GM12878 (cell line): ENCODE results near the gene TEX10. TPM values are rescaled to one million over a fixed set of nuclear protein-coding genes. Genes with fewer than 3 reads are reported as not detected.

Source experiments
- CEBPZ ChIP-seq: fragments of 150-350 bp; IDR thresholded peaks from 2 replicates; pipeline ENCODE4 v1.6.1; 2016; ENCODE audit warnings: low read depth, low read length
- EP300 ChIP-seq, 2 experiments: fragments of 150-350 bp in 1 of 2; IDR thresholded peaks; 2 replicates each; pipeline ENCODE4 v1.6.1; 2011 to 2012; ENCODE audit warnings: low read depth in 2 of 2, low read length in 2 of 2, borderline replicate concordance in 1 of 2, improper control_type of control experiment in 1 of 2, inconsistent platforms in 1 of 2; ENCODE audit not compliant: control insufficient read depth in 1 of 2
- ETV6 ChIP-seq, 2 experiments: fragments of 450-650 bp in 1 of 2; IDR thresholded peaks in 1 of 2; conservative IDR thresholded peaks in 1 of 2; 2 replicates each; pipeline ENCODE4 v1.6.1; 2014; ENCODE audit warnings: antibody characterized with exemption in 1 of 2, borderline replicate concordance in 1 of 2, low read depth in 1 of 2, mild to moderate bottlenecking in 1 of 2, moderate library complexity in 1 of 2
- HCFC1 ChIP-seq: fragments of 150-350 bp; IDR thresholded peaks from 2 replicates; pipeline ENCODE4 v1.6.1; 2014; ENCODE audit warnings: low read length
- KAT2A ChIP-seq: conservative IDR thresholded peaks from 2 replicates; pipeline ENCODE4 v1.6.1; 2011; ENCODE audit warnings: low read depth, low read length; ENCODE audit not compliant: control insufficient read depth
- MEF2A ChIP-seq: IDR thresholded peaks from 2 replicates; pipeline ENCODE4 v1.6.1; 2011; ENCODE audit warnings: low read depth, mild to moderate bottlenecking, low read length, moderate library complexity; ENCODE audit not compliant: insufficient read depth
- PML ChIP-seq: IDR thresholded peaks from 2 replicates; pipeline ENCODE4 v1.6.1; 2012; ENCODE audit warnings: low read length, inconsistent platforms
- SIN3A ChIP-seq: IDR thresholded peaks from 2 replicates; pipeline ENCODE4 v1.6.1; 2012; ENCODE audit warnings: low read depth, low read length, improper control_type of control experiment
- SIX5 ChIP-seq: IDR thresholded peaks from 2 replicates; pipeline ENCODE4 v1.6.1; 2011; ENCODE audit warnings: mild to moderate bottlenecking, low read depth, low read length, moderate library complexity; ENCODE audit not compliant: severe bottlenecking
- TCF7 ChIP-seq: IDR thresholded peaks from 2 replicates; pipeline ENCODE4 v1.6.1; 2014; ENCODE audit warnings: antibody characterized with exemption, borderline replicate concordance
- USF2 ChIP-seq: IDR thresholded peaks from 2 replicates; pipeline ENCODE4 v1.6.1; 2011; ENCODE audit warnings: low read depth, low read length, improper control_type of control experiment, borderline replicate concordance
- ZBTB33 ChIP-seq: fragments of 450-650 bp; IDR thresholded peaks from 2 replicates; pipeline ENCODE4 v1.6.1; 2017; ENCODE audit warnings: mild to moderate bottlenecking
- ZNF274 ChIP-seq: IDR thresholded peaks from one replicate; pipeline ENCODE4 v1.8.0; 2011; ENCODE audit not compliant: insufficient read length, insufficient read depth
- ZNF687 ChIP-seq: fragments of 450-650 bp; IDR thresholded peaks from 2 replicates; pipeline ENCODE4 v1.6.1; 2017; ENCODE audit warnings: mild to moderate bottlenecking, moderate library complexity
- polyA plus RNA-seq, 11 experiments: library from polyadenylated mRNA; depleted of rRNA in 4 of 11; unstranded in 6 of 11; stranded (reverse) in 5 of 11; fragments of >200 nt; fragmentation: Nextera tagmentation in 4 of 11; fragmentation: Illumina TruSeq in 1 of 11; extraction: Ambion mirVana in 4 of 11; extraction: Trizol in 1 of 11; gene quantifications; 1 replicate in 1 of 11; 2 replicates in 10 of 11; pipeline versions ENCODE4 v1.2.1 to v1.2.3, GENCODE V29; 2011 to 2016; ENCODE audit warnings: inconsistent platforms in 2 of 11, missing spikeins in 2 of 11, low read depth in 1 of 11
- total RNA-seq, 4 experiments: library from RNA; depleted of rRNA in 3 of 4; stranded (reverse); fragments of >200 nt in 3 of 4; fragmentation: Illumina TruSeq in 1 of 4; extraction: Trizol in 1 of 4; gene quantifications; 2 replicates each; pipeline versions ENCODE4 v1.2.1 to v1.2.3, GENCODE V29; 2013 to 2021
- TF ChIP-seq, protein P1 (sequence below): fragments of 450-650 bp; IDR thresholded peaks from 2 replicates; pipeline ENCODE4 v1.6.1; 2014; ENCODE audit warnings: mild to moderate bottlenecking
- TF ChIP-seq, protein P2 (sequence below): fragments of 450-650 bp; IDR thresholded peaks from 2 replicates; pipeline ENCODE4 v1.6.1; 2017; ENCODE audit warnings: mild to moderate bottlenecking, low read depth, inconsistent platforms; ENCODE audit not compliant: poor library complexity, severe bottlenecking

TEX10 gene
- total and polyA plus RNA-seq, 10 of the 15 experiments (the other 5 are each of a cell fraction or from before 2014, with no cell fraction given) = 17.4 to 46.6 (median 36.2) TPM

DNA sequence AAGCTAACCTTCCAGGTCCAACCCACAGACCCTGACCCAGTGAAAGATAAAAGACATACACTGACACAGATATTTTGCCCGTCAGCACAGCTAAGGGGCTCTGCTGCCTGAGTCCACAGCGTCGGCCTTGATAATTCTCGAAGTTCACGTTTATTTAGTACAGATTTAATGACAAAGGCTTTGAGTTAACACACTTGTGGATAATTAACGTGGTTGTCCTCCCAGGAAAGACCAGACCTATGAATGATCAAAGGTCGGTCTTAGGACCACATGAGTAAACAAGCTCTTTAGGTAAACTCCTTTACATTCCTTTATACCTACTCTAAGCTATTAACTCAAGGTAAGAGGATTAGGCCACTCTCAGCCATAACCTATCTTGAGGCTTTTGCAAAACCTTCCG is 11.3 kb upstream of the TEX10 start (continued):
- TF ChIP-seq ZNF687 = no peak
- TF ChIP-seq MEF2A = no peak
- TF ChIP-seq, protein P1, sequence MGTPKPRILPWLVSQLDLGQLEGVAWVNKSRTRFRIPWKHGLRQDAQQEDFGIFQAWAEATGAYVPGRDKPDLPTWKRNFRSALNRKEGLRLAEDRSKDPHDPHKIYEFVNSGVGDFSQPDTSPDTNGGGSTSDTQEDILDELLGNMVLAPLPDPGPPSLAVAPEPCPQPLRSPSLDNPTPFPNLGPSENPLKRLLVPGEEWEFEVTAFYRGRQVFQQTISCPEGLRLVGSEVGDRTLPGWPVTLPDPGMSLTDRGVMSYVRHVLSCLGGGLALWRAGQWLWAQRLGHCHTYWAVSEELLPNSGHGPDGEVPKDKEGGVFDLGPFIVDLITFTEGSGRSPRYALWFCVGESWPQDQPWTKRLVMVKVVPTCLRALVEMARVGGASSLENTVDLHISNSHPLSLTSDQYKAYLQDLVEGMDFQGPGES = no peak
- no peak for TF ChIP-seq CEBPZ
- no peak for TF ChIP-seq ZBTB33
- no peak for TF ChIP-seq HCFC1
- TF ChIP-seq PML = no peak
- no peak for TF ChIP-seq SIX5
- TF ChIP-seq SIN3A = no peak
- no peak for TF ChIP-seq TCF7
- TF ChIP-seq KAT2A = no peak
- TF ChIP-seq, protein P2, sequence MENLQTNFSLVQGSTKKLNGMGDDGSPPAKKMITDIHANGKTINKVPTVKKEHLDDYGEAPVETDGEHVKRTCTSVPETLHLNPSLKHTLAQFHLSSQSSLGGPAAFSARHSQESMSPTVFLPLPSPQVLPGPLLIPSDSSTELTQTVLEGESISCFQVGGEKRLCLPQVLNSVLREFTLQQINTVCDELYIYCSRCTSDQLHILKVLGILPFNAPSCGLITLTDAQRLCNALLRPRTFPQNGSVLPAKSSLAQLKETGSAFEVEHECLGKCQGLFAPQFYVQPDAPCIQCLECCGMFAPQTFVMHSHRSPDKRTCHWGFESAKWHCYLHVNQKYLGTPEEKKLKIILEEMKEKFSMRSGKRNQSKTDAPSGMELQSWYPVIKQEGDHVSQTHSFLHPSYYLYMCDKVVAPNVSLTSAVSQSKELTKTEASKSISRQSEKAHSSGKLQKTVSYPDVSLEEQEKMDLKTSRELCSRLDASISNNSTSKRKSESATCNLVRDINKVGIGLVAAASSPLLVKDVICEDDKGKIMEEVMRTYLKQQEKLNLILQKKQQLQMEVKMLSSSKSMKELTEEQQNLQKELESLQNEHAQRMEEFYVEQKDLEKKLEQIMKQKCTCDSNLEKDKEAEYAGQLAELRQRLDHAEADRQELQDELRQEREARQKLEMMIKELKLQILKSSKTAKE = no peak
- no peak for TF ChIP-seq ZNF274
- no peak for TF ChIP-seq EP300 (IDR thresholded peaks at IDR 0.05; ENCODE audit: borderline replicate concordance in 1 of 2, control insufficient read depth in 1 of 2, low read depth in 2 of 2, low read length in 2 of 2)
- no peak for TF ChIP-seq USF2
- no peak for TF ChIP-seq ETV6 (conservative IDR thresholded peaks at IDR 0.05 in 1 of 2, IDR thresholded peaks at IDR 0.05 in 1 of 2; ENCODE audit: borderline replicate concordance in 1 of 2, low read depth in 1 of 2)
